Thyroid gland (tissue), 4 donors: Measurements from ENCODE around the gene SEPTIN1. TPM values are rescaled to one million over a fixed set of nuclear protein-coding genes. Genes with fewer than 3 reads are reported as not detected.
"Not testable (repeated sequence)": the region's sequence is repeated elsewhere in the genome, so short reads cannot be mapped to it uniquely, and the experiment has no call there.

Experiments
- DNase-seq, 2 donors: peaks; one replicate each; pipeline ENCODE4 v3.0.0-alpha.2; 2019
- H3K27ac ChIP-seq, 3 donors: fragments of 200-600 bp; sonication (generic); 1 replicate in 2 of 3; 2 replicates in 1 of 3; pipeline ENCODE4 v1.5.1; 2016 to 2019; ENCODE audit warnings: mild to moderate bottlenecking in 1 of 3, moderate library complexity in 1 of 3
- H3K27me3 ChIP-seq: fragments of 200-600 bp; sonication (generic); one replicate; pipeline ENCODE4 v1.5.1; 2019
- H3K36me3 ChIP-seq, 2 donors: fragments of 200-600 bp; sonication (generic); one replicate each; pipeline ENCODE4 v1.5.1; 2016 to 2019
- H3K4me1 ChIP-seq, 2 donors: fragments of 200-600 bp; sonication (generic); one replicate each; pipeline ENCODE4 v1.5.1; 2017 to 2019
- H3K4me3 ChIP-seq, 3 donors: fragments of 200-600 bp; sonication (generic); replicated peaks in 1 of 3; 1 replicate in 2 of 3; 2 replicates in 1 of 3; pipeline ENCODE4 v1.5.1; 2016; ENCODE audit warnings: mild to moderate bottlenecking in 1 of 3
- H3K9me3 ChIP-seq: fragments of 200-600 bp; sonication (generic); one replicate; pipeline ENCODE4 v1.5.1; 2017
- POLR2A ChIP-seq, 2 donors: fragments of 450-650 bp; IDR thresholded peaks; one replicate each; pipeline ENCODE4 v1.6.1; 2017; ENCODE audit warnings: antibody characterized with exemption in 2 of 2, mild to moderate bottlenecking in 2 of 2, moderate library complexity in 1 of 2
- WGBS, 2 donors: methylation state at CpG; one replicate each; pipeline ENCODE4 v1.1.5; 2017; 5-methylcytosine and 5-hydroxymethylcytosine counted together
- intact Hi-C: fragments of 100-400 bp; cut with DNase I; formaldehyde crosslinking; loops from one replicate; pipeline ENCODE4 v1.15.1; 2023
- small RNA-seq: library from RNA; depleted of rRNA; stranded (forward); fragments of <200 nt; gene quantifications from one replicate; pipeline ENCODE3, GENCODE V24; 2016
- total RNA-seq, 4 donors: library from RNA; depleted of rRNA; stranded (reverse); fragments of >200 nt; gene quantifications; one replicate each; pipeline ENCODE4 v1.2.3, GENCODE V29; 2016

Gene SEPTIN1
- total RNA-seq, 4 donors from 2014 or later, result 0.56 to 3.4 (median 1.4) TPM

GRCh38 chr16:30335028-30335597 is 47.2 kb downstream of the SEPTIN1 start:
- H3K27me3 ChIP-seq, H3K36me3 ChIP-seq, intact Hi-C loops, H3K4me1 ChIP-seq, H3K9me3 ChIP-seq: not testable (repeated sequence)
- Histone ChIP-seq H3K27ac (peak overlapping the region; percentile 77 to 96 (median 84)), H3K4me3 (peak overlapping the region in 2 of 3 donors; percentile 46 to 80)
- peak; percentile 13 to 94 for TF ChIP-seq POLR2A (IDR thresholded peaks at IDR 0.05)
- DNase-seq, result peak; percentile 86
- 0% methylated on average over 13 to 48 of the region's 70 CpGs for WGBS, 2 donors

- H3K27me3 ChIP-seq, H3K36me3 ChIP-seq, H3K4me1 ChIP-seq, intact Hi-C loops, H3K9me3 ChIP-seq: not testable (repeated sequence)
- Histone ChIP-seq H3K4me3 (peak overlapping the region in 2 of 3 donors; percentile 46 to 80), H3K27ac (peak overlapping the region; percentile 77 to 96 (median 84))
- peak; percentile 88 for DNase-seq
- 0% methylated on average over 6 to 7 of the region's 33 CpGs for WGBS, 2 donors
Measured at GRCh38 chr16:30334473-30334989, 47.8 kb downstream of the SEPTIN1 start.

Small RNAs within 50 kb of the gene (small RNA-seq; reads per million reads assigned to genes)
- 0.94 reads per million, percentile 8 among the genes with 10 or more reads in this experiment for gene RF00406

Other genes with a start within 250 kb of the SEPTIN1 start
- gene CORO1A, start 199.0 kb downstream of the SEPTIN1 start, total RNA-seq, result 10 to 100 TPM in 3 of 4 donors, 1 to 10 TPM in 1; 7.3 to 14.8 (median 11.2) TPM
- gene BOLA2B, start 188.9 kb downstream of the SEPTIN1 start, total RNA-seq, result 100 to 1,000 TPM in 2 of 4 donors, 1 to 10 TPM in 2; 2.1 to 150 (median 67.4) TPM
- 10 to 100 TPM; 26.2 to 73.3 (median 63.7) TPM for gene SLX1A, start 188.7 kb downstream of the SEPTIN1 start, total RNA-seq
- 10 to 100 TPM in 2 of 4 donors, 1 to 10 TPM in 2; 8.9 to 13.8 (median 9.8) TPM for gene SULT1A3, start 183.3 kb downstream of the SEPTIN1 start, total RNA-seq
- gene NPIPB13, start 134.1 kb downstream of the SEPTIN1 start, total RNA-seq, result 1 to 10 TPM; 2.1 to 3.0 (median 2.3) TPM
- 10 to 100 TPM; 39.1 to 68.5 (median 56.1) TPM for gene CD2BP2, start 27.3 kb downstream of the SEPTIN1 start, total RNA-seq
- gene TBC1D10B, start 12.1 kb downstream of the SEPTIN1 start, total RNA-seq, result 10 to 100 TPM; 26.6 to 38.1 (median 33.5) TPM
- gene MYL11, start 7.8 kb downstream of the SEPTIN1 start, total RNA-seq, result not detected
- gene ZNF48, start 12.9 kb upstream of the SEPTIN1 start, total RNA-seq, result 10 to 100 TPM in 2 of 4 donors, 1 to 10 TPM in 2; 8.5 to 12.2 (median 9.4) TPM
- 10 to 100 TPM in 3 of 4 donors, 1 to 10 TPM in 1; 9.1 to 29.5 (median 19.1) TPM for gene ZNF771, start 25.0 kb upstream of the SEPTIN1 start, total RNA-seq
- 10 to 100 TPM; 18.8 to 26.4 (median 22.5) TPM for gene DCTPP1, start 47.5 kb upstream of the SEPTIN1 start, total RNA-seq
- gene SEPHS2, start 63.3 kb upstream of the SEPTIN1 start, total RNA-seq, result 10 to 100 TPM; 34.5 to 41.3 (median 39.9) TPM
- gene ITGAL, start 90.2 kb upstream of the SEPTIN1 start, total RNA-seq, result 1 to 10 TPM in 3 of 4 donors, under 1 TPM in 1; 0.56 to 4.6 (median 2.8) TPM
- gene ZNF768, start 144.0 kb upstream of the SEPTIN1 start, total RNA-seq, result 10 to 100 TPM; 27.4 to 44.9 (median 32.3) TPM
- 10 to 100 TPM; 13.6 to 30.7 (median 21.8) TPM for gene ZNF747, start 152.3 kb upstream of the SEPTIN1 start, total RNA-seq
- 10 to 100 TPM in 3 of 4 donors, 1 to 10 TPM in 1; 9.3 to 15.4 (median 11.8) TPM for gene ZNF764, start 175.8 kb upstream of the SEPTIN1 start, total RNA-seq
- 10 to 100 TPM; 10.6 to 26.1 (median 16.5) TPM for gene ZNF688, start 189.2 kb upstream of the SEPTIN1 start, total RNA-seq
- 10 to 100 TPM; 10.3 to 16.9 (median 12.4) TPM for gene ZNF785, start 203.1 kb upstream of the SEPTIN1 start, total RNA-seq
- gene ZNF689, start 227.8 kb upstream of the SEPTIN1 start, total RNA-seq, result 10 to 100 TPM in 3 of 4 donors, 1 to 10 TPM in 1; 9.7 to 14.7 (median 11.8) TPM